ENCODE data around the gene SLC25A45. TPM values are rescaled to one million over a fixed set of nuclear protein-coding genes. Genes with fewer than 3 reads are reported as not detected.
A peak's percentile ranks its signal among the peaks of the same experiment; 100 is the strongest.

The SLC25A45 gene
- total RNA-seq, 1 donor from 2014 or later: 1.9 TPM

DNA sequence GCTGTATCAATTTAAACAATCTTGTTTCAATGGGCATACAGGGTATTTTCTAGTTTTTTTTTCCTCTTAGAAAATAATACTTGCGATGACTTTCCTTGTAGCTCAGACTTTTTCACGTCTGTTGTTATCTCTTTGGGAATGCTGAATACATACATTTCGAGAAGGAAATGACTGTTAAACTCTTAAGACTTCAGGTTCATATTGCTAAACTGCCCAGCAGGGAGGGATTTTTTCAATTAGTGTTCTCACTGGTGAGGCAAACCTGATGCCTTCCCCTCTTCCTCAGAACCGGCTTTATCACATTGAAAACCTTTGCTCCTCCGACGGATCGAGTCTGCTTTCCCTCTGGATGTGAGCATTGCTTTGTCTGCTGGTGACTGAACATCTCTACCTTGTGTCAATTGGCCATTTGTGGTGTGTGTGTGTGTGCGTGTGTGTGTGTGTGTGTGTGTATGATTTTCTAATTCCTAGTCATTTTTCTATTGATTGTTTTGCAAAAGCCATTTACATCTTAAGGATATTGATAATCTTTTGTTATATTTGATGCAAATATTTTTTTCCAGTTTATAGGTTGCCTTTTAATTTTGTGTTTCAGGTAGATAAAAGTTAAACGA lies 46.7 kb upstream of the SLC25A45 start:
- Histone ChIP-seq H2AFZ (ENCODE audit: low read depth, low read length) (no peak overlapping the region), H3K79me2 (ENCODE audit: insufficient read depth, low read length) (peaks cover 99% of the 10 kb centered on the region), H3K4me3 (ENCODE audit: insufficient read depth, low read depth, low read length) (peak overlapping the region; percentile 95), H3K9me3 (ENCODE audit: insufficient read depth, low read depth, low read length) (no peaks in the 10 kb centered on the region), H3K27ac (ENCODE audit: low read depth, low read length) (peak overlapping the region; percentile 100), H4K20me1 (ENCODE audit: insufficient read depth, low read length) (peaks cover 100% of the 10 kb centered on the region), H3K27me3 (ENCODE audit: insufficient read depth, low read length) (no peaks in the 10 kb centered on the region), H3K4me1 (ENCODE audit: insufficient read depth, low read length) (peaks cover 35% of the 10 kb centered on the region), H3K9ac (ENCODE audit: low read length) (peak overlapping the region; percentile 96), H3K4me2 (ENCODE audit: low read length) (peak overlapping the region; percentile 94), H3K36me3 (ENCODE audit: insufficient read depth, low read length) (peaks cover 23% of the 10 kb centered on the region)
- FAIRE-seq (no peak), DNase-seq (ENCODE audit: low read depth) (peak; percentile 66)
- Mint-ChIP-seq H3K4me3 (ENCODE audit: unreplicated experiment) (peak overlapping the region; percentile 92), H3K27me3 (ENCODE audit: low read depth, unreplicated experiment) (no peaks in the 10 kb centered on the region), H3K9me3 (ENCODE audit: unreplicated experiment) (peaks cover 1% of the 10 kb centered on the region), H3K36me3 (ENCODE audit: low read depth, unreplicated experiment) (peaks cover 6% of the 10 kb centered on the region), H3K27ac (ENCODE audit: unreplicated experiment) (peak overlapping the region; percentile 88), H3K4me1 (ENCODE audit: low read depth, unreplicated experiment) (peaks cover 56% of the 10 kb centered on the region)
- TF ChIP-seq EZH2 (IDR thresholded peaks at IDR 0.05; ENCODE audit: insufficient read depth, low read length): no peak
- TF ChIP-seq, protein P1, sequence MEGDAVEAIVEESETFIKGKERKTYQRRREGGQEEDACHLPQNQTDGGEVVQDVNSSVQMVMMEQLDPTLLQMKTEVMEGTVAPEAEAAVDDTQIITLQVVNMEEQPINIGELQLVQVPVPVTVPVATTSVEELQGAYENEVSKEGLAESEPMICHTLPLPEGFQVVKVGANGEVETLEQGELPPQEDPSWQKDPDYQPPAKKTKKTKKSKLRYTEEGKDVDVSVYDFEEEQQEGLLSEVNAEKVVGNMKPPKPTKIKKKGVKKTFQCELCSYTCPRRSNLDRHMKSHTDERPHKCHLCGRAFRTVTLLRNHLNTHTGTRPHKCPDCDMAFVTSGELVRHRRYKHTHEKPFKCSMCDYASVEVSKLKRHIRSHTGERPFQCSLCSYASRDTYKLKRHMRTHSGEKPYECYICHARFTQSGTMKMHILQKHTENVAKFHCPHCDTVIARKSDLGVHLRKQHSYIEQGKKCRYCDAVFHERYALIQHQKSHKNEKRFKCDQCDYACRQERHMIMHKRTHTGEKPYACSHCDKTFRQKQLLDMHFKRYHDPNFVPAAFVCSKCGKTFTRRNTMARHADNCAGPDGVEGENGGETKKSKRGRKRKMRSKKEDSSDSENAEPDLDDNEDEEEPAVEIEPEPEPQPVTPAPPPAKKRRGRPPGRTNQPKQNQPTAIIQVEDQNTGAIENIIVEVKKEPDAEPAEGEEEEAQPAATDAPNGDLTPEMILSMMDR (IDR thresholded peaks at IDR 0.05; ENCODE audit: insufficient read depth, low read depth, low read length): no peak

DNA sequence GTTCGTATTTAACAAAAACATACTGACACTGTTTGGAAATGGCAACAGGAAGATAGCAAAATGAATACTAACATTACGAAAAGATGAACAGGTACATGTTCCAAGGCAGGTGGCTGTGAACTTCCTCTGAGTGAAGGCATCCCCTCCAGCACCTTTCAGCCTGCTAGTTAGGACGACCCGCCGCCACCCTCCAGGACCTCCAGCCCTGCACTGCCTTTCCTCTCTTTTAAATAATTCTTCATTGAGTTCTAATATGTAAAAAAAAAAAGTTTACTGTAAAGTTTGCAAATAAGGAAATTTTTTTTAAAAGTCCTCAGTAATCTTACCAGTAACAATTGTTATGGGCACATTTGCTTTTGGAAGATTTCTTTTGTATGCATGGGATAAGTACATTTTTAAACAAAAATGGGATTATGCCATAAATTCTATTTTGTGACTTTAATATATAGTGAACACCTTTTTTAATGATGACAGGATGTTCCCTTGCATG lies 46.2 kb upstream of the SLC25A45 start:
- Histone ChIP-seq H3K9ac (ENCODE audit: low read length) (peak overlapping the region; percentile 96), H3K79me2 (ENCODE audit: insufficient read depth, low read length) (peaks cover 99% of the 10 kb centered on the region), H3K4me1 (ENCODE audit: insufficient read depth, low read length) (peaks cover 33% of the 10 kb centered on the region), H3K36me3 (ENCODE audit: insufficient read depth, low read length) (peaks cover 18% of the 10 kb centered on the region), H2AFZ (ENCODE audit: low read depth, low read length) (no peak overlapping the region), H3K4me2 (ENCODE audit: low read length) (peak overlapping the region; percentile 94), H3K27ac (ENCODE audit: low read depth, low read length) (peak overlapping the region; percentile 100), H4K20me1 (ENCODE audit: insufficient read depth, low read length) (peaks cover 100% of the 10 kb centered on the region), H3K9me3 (ENCODE audit: insufficient read depth, low read depth, low read length) (no peaks in the 10 kb centered on the region), H3K27me3 (ENCODE audit: insufficient read depth, low read length) (no peaks in the 10 kb centered on the region), H3K4me3 (ENCODE audit: insufficient read depth, low read depth, low read length) (peak overlapping the region; percentile 95)
- Mint-ChIP-seq H3K4me1 (ENCODE audit: low read depth, unreplicated experiment) (peaks cover 59% of the 10 kb centered on the region), H3K27me3 (ENCODE audit: low read depth, unreplicated experiment) (no peaks in the 10 kb centered on the region), H3K36me3 (ENCODE audit: low read depth, unreplicated experiment) (peaks cover 6% of the 10 kb centered on the region), H3K4me3 (ENCODE audit: unreplicated experiment) (peak overlapping the region; percentile 92), H3K27ac (ENCODE audit: unreplicated experiment) (peak overlapping the region; percentile 88), H3K9me3 (ENCODE audit: unreplicated experiment) (peaks cover 1% of the 10 kb centered on the region)
- TF ChIP-seq EZH2 (IDR thresholded peaks at IDR 0.05; ENCODE audit: insufficient read depth, low read length): no peak
- TF ChIP-seq, protein P1 (IDR thresholded peaks at IDR 0.05; ENCODE audit: insufficient read depth, low read depth, low read length): no peak
- DNase-seq (ENCODE audit: low read depth) (no peak), FAIRE-seq (no peak)
